Skeletal muscle cell (primary cell): ENCODE measurements around the gene NFKBIB.
A peak's percentile ranks its signal among the peaks of the same experiment; 100 is the strongest.

Experiments
- DNase-seq: peaks from one replicate; pipeline ENCODE4 v3.0.0-alpha.2; 2010; ENCODE audit warnings: low read depth
- H3K4me3 ChIP-seq: 2 replicates; pipeline ENCODE4 v1.5.1; 2011; ENCODE audit warnings: low read depth, mild to moderate bottlenecking, control low read depth, low read length, moderate library complexity

Gene NFKBIB

DNA sequence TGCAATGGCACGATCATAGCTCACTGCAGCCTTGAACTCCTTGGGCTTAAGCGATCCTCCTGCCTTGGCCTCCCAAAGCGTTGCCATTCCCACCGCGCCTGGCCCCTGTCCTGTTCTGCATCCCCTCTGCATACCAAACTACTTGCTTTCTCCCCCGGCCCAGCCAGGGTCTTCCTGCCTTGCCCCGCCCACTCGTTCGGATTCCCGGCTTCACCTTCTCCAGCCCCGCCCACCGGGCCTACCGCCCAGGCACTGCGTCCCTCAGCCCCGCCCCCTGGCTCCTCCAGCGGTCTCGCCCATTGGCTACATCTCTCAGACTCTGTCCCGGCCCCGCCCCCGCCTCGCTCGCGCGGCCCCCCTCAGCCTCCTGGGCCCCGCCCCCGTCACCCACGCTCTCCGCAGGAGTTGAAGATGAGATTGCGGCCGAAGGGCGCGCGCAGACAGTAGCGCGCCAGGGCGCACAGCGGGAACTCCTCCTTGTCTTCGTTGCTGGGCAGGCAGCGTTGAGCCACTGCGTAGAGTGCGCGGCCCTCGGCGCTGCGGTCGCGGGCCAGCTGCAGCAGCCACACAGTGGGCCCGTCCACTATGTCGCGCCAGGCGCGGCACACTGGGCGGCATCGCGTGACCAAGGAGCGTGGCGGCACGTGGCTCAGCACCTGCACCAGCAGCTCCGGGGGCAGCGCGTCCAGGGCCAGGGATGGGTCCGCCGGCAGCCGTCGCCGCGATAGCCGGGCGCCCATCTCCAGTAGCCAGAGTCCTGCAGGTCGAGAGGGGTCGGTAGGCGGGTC lies 50.0 kb downstream of the NFKBIB start:
- peak overlapping the region; percentile 37 for H3K4me3 ChIP-seq
- DNase-seq, result peak; percentile 24

DNA sequence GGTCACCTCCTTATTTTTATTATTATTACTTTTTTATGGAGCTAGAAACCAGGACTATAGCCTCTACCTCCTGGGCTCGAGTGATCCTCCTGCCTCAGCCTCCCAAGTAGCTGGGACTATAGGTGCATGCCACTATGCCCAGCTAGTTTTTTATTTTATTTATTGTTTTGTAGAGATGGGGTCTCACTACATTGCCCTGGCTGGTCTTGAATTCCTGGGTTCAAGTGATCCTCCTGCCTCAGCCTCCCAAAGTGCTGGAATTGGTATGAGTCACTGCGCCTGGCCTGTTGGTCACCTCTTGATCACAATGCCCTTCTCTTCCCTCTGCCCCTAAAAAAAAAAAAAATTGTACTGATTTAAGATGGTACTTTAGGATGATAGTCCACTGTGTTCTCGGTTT lies 51.4 kb downstream of the NFKBIB start:
- H3K4me3 ChIP-seq, result no peak overlapping the region
- DNase-seq, result no peak

DNA sequence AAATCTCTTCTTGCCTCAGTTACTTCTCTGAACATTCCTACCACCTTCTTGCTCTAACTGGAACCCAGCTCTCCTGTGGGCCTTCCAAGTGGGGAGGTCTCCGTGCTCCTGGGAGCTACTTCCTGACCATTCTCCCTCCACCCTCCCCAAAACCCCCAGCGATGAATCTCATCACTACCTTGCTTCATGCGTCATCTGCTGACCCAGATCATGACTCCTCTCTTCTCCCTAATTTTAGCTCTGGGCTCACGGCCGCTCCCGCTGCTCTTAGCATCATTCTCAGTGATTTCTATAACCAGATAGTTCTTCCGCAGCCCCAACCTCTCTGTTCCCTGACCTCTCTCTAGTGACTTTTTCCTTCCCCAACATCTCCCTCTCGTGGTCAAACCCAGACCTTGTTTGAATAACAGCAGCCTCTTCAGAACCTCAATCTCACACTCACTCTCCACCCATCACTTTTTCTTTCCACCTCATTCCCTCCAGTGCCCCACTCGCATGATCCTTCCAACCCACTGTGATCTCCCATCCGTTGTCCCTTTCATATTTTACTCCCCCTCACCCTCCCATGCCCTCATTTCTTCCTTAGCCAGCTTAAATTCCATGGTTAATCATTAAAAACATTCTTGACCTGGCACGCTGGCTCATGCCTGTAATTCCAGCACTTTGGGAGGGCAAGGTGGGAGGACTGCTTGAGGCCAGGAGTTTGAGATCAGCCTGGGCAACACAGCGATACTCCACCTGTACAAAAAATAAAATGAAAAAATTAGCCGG lies 52.8 kb downstream of the NFKBIB start:
- H3K4me3 ChIP-seq, result no peak overlapping the region
- DNase-seq, result no peak

DNA sequence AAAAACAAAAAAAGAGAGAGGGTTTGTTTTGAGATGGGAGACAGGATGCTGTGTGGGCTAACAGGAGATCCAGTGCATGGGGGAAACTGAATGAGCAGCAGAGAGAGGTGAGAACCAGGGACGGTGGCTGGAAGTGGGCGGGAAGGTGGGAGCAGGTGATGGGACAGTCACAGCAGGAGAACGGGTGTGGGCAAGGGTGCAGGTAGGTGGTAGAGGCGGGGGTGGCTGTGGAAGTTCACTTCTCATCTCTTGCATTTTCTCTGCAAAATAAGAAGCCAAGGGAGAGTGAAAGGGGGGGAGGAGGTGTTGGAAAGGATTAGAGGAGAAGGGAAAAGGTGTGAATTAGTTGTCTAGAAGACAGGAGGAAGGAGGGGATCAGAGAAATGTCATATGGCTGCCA lies 53.9 kb downstream of the NFKBIB start:
- DNase-seq, result no peak
- H3K4me3 ChIP-seq, result no peak overlapping the region

DNA sequence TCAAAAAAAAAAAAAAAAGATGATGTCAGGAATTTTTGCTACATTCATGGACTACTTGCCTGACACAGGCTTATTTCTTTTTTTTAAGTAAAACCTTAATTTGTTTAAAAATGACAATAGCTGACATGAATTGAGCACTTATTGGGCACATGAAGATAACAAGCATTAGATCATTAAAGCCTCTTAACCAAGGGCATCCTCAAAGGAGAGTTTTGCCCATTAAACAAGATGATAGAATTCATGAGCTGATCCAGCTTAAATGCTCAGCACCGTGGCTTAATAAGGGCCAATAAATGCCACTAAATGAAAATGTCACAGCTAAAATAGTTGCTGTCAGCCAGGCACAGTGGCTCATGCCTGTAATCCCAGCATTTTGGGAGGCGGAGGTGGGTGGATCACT lies 56.5 kb downstream of the NFKBIB start:
- no peak for DNase-seq
- H3K4me3 ChIP-seq, result no peak overlapping the region

DNA sequence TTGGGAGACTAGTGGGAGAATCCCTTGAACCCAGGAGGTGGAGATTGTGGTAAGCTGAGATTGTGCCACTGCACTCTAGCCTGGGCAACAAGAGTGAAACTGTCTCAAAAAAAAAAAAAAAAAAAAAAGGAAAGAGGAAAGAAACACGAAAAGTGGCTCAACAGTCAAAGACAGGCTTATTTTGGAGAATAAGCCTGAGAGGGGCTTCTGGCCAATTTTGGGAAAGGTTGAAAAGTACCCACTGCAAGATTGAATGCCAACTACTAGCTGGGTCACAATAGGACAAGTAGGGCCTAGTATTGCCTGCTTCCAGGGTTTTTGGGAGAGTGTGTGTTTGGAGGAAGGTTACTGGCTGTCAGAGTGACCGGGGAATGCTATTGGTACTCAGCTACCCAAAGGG lies 58.5 kb downstream of the NFKBIB start:
- DNase-seq, result no peak

More for the DNA sequence above, 58.5 kb downstream of the NFKBIB start:
- no peak overlapping the region for H3K4me3 ChIP-seq
